Keratinocyte (primary cell): ENCODE data around the gene LY6G6C. TPM values are rescaled to one million over a fixed set of nuclear protein-coding genes. Genes with fewer than 3 reads are reported as not detected.

Experiments used
- DNase-seq: peaks from one replicate; pipeline ENCODE4 v3.0.0-alpha.2; 2011; ENCODE audit warnings: low read depth, missing footprints, low spot score
- FAIRE-seq: peaks from 2 replicates; lab custom pipeline; 2011; peaks lifted over from hg19 to GRCh38; lab: Jason Lieb, UNC
- H2AFZ ChIP-seq: 2 replicates; pipeline ENCODE4 v1.6.0; 2012; ENCODE audit warnings: low read length, control low read depth, inconsistent platforms; ENCODE audit not compliant: control insufficient read depth
- H3K27ac ChIP-seq: 2 replicates; pipeline ENCODE4 v1.5.1; 2011; ENCODE audit warnings: low read length; ENCODE audit not compliant: control insufficient read depth, insufficient read depth
- H3K27me3 ChIP-seq: 3 replicates; pipeline ENCODE4 v1.6.0; 2011; ENCODE audit warnings: low read length; ENCODE audit not compliant: control insufficient read depth, insufficient read depth; ENCODE audit errors: extremely low read depth
- H3K36me3 ChIP-seq, 2 experiments: 2 replicates in 1 of 2; 3 replicates in 1 of 2; pipeline ENCODE4 v1.5.1; 2011; ENCODE audit warnings: low read length in 2 of 2, mild to moderate bottlenecking in 1 of 2; ENCODE audit not compliant: control insufficient read depth in 2 of 2, insufficient read depth in 2 of 2; ENCODE audit errors: extremely low read depth in 1 of 2
- H3K4me1 ChIP-seq: 3 replicates; pipeline ENCODE4 v1.5.1; 2011; ENCODE audit warnings: low read length; ENCODE audit not compliant: control insufficient read depth, insufficient read depth; ENCODE audit errors: extremely low read depth
- H3K4me2 ChIP-seq: 3 replicates; pipeline ENCODE4 v1.6.0; 2011; ENCODE audit warnings: low read depth, low read length; ENCODE audit not compliant: control insufficient read depth, insufficient read depth; ENCODE audit errors: extremely low read depth
- H3K4me3 ChIP-seq, 3 experiments: fragments of 200-600 bp in 1 of 3; sonication (generic) in 1 of 3; 2 replicates in 2 of 3; 3 replicates in 1 of 3; pipeline ENCODE4 v1.5.1; 2011 to 2016; ENCODE audit warnings: low read length in 3 of 3, mild to moderate bottlenecking in 3 of 3, control low read depth in 2 of 3, inconsistent platforms in 1 of 3, low read depth in 1 of 3, mixed read lengths in 1 of 3, mixed run types in 1 of 3, moderate library complexity in 1 of 3; ENCODE audit not compliant: control insufficient read depth in 2 of 3, insufficient read depth in 2 of 3; ENCODE audit errors: extremely low read depth in 1 of 3
- H3K79me2 ChIP-seq: 2 replicates; pipeline ENCODE4 v1.6.0; 2012; ENCODE audit warnings: low read length; ENCODE audit not compliant: control insufficient read depth, insufficient read depth
- H3K9ac ChIP-seq: 3 replicates; pipeline ENCODE4 v1.6.0; 2011; ENCODE audit warnings: low read length; ENCODE audit not compliant: control insufficient read depth, insufficient read depth; ENCODE audit errors: extremely low read depth
- H3K9me1 ChIP-seq: 3 replicates; pipeline ENCODE4 v1.6.0; 2011; ENCODE audit warnings: low read length; ENCODE audit not compliant: control insufficient read depth, insufficient read depth; ENCODE audit errors: extremely low read depth
- H3K9me3 ChIP-seq: 2 replicates; pipeline ENCODE4 v1.5.1; 2012; ENCODE audit warnings: low read depth, low read length; ENCODE audit not compliant: control insufficient read depth
- H4K20me1 ChIP-seq: 3 replicates; pipeline ENCODE4 v1.6.0; 2011; ENCODE audit warnings: low read length; ENCODE audit not compliant: control insufficient read depth, insufficient read depth; ENCODE audit errors: extremely low read depth
- EZH2 ChIP-seq: IDR thresholded peaks from one replicate; pipeline ENCODE4 v1.6.1; 2012; ENCODE audit warnings: inconsistent platforms, mild to moderate bottlenecking, low read length, moderate library complexity
- dilution Hi-C: fragments of 300-500 bp; cut with MboI; formaldehyde crosslinking; loops from one replicate; pipeline ENCODE4 v1.7.0; 2020; ENCODE audit warnings: low sequenced_read_pairs; ENCODE audit not compliant: extremely low pct_ligation_motif_present
- polyA plus RNA-seq, 5 experiments: library from polyadenylated mRNA; depleted of rRNA in 3 of 5; stranded (reverse) in 3 of 5; stranded (forward) in 1 of 5; unstranded in 1 of 5; fragments of >200 nt; gene quantifications; 1 replicate in 1 of 5; 2 replicates in 3 of 5; 3 replicates in 1 of 5; pipeline versions ENCODE4 v1.2.1 to v1.2.3, GENCODE V29; 2011 to 2012; ENCODE audit warnings: missing spikeins in 2 of 5, low read depth in 1 of 5, low replicate concordance in 1 of 5
- TF ChIP-seq, protein P1 (sequence below), 3 experiments: IDR thresholded peaks in 1 of 3; conservative IDR thresholded peaks in 1 of 3; optimal IDR thresholded peaks in 1 of 3; 2 replicates in 2 of 3; 3 replicates in 1 of 3; pipeline versions ENCODE3 to v1.5.1; 2011; ENCODE audit warnings: low read length in 3 of 3, mild to moderate bottlenecking in 3 of 3, moderate library complexity in 2 of 3, control low read depth in 1 of 3, inconsistent platforms in 1 of 3; ENCODE audit not compliant: insufficient read depth in 2 of 3; ENCODE audit errors: extremely low read depth in 1 of 3

LY6G6C gene
- polyA plus RNA-seq, 1 donor (not counting 4 experiments of a cell fraction or from before 2014, with no cell fraction given) = 2.4 TPM

DNA sequence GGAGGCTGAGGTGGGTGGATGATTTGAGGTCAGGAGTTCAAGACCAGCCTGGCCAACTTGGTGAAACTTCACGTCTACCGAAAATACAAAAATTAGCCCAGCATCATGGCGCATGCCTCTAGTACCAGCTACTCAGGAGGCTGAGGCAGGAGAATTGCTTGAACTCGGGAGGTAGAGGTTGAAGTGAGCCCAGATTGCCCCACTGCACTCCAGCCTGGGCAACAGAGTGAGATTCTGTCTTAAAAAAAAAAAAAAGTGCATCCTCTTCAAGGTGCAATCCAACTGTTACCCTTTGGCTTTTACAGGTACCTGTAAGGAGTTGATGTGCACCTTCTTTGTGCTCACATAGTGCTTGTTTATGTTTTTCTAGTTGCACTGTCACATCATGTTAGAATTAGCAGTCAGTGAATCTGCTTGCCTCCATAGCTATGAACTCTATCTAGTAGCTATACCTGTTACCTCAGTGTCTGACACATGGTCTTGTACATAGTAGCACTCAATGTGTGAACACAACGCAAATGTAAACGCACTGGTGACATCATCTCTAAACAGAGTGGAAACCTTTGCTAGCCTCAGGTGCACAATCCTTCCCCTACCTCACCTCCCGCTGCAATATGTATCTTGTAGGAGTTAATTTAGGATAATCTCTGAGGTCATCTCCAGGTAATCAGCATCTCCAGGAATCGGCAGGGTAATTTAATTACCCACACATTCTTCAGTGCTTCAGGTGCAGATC is 27.9 kb upstream of the LY6G6C start:
- FAIRE-seq (no peak), DNase-seq (no peak)
- Histone ChIP-seq H3K27ac (no peak overlapping the region), H3K9me1 (no peaks in the 10 kb centered on the region), H3K4me1 (no peaks in the 10 kb centered on the region), H4K20me1 (no peaks in the 10 kb centered on the region), H3K9ac (no peak overlapping the region), H3K36me3 (peaks cover 0 to 12% of the 10 kb centered on the region in 2 experiments), H2AFZ (no peak overlapping the region), H3K9me3 (no peaks in the 10 kb centered on the region), H3K4me3 (no peak overlapping the region), H3K79me2 (no peaks in the 10 kb centered on the region), H3K27me3 (no peaks in the 10 kb centered on the region), H3K4me2 (no peak overlapping the region)
- TF ChIP-seq, protein P1, sequence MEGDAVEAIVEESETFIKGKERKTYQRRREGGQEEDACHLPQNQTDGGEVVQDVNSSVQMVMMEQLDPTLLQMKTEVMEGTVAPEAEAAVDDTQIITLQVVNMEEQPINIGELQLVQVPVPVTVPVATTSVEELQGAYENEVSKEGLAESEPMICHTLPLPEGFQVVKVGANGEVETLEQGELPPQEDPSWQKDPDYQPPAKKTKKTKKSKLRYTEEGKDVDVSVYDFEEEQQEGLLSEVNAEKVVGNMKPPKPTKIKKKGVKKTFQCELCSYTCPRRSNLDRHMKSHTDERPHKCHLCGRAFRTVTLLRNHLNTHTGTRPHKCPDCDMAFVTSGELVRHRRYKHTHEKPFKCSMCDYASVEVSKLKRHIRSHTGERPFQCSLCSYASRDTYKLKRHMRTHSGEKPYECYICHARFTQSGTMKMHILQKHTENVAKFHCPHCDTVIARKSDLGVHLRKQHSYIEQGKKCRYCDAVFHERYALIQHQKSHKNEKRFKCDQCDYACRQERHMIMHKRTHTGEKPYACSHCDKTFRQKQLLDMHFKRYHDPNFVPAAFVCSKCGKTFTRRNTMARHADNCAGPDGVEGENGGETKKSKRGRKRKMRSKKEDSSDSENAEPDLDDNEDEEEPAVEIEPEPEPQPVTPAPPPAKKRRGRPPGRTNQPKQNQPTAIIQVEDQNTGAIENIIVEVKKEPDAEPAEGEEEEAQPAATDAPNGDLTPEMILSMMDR (optimal IDR thresholded peaks at IDR 0.05 in 1 of 3, IDR thresholded peaks at IDR 0.05 in 1 of 3, conservative IDR thresholded peaks at IDR 0.05 in 1 of 3; ENCODE audit: extremely low read depth in 1 of 3, insufficient read depth in 2 of 3, low read length in 3 of 3) = no peak
- no peak for TF ChIP-seq EZH2
- dilution Hi-C loops = no loop called here

DNA sequence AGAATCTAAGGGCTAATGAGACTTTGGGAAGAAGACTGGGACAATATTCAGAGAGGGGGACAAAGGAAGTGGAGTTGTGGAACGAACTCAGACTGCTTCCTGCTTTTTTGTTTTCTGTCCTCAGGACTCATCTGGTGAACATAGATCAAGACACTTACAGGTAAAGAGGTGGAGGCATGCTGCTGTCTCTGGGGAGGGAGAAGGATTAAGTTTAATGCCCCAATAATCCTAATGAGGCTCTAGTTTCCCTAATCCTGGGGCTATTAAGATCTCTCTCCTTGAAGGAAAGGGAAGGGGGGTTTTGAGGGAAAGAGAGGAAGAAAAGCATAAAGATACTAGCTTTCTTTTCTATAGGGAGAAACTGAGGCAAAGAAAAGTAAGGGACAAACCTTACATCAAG is 22.9 kb upstream of the LY6G6C start:
- FAIRE-seq = no peak
- no peak overlapping the region for H2AFZ ChIP-seq
- H3K36me3 ChIP-seq = peaks cover 2 to 28% of the 10 kb centered on the region in 2 experiments
- H3K27me3 ChIP-seq = no peaks in the 10 kb centered on the region
- H3K79me2 ChIP-seq = no peaks in the 10 kb centered on the region
- no peak overlapping the region for H3K27ac ChIP-seq
- H3K4me3 ChIP-seq = no peak overlapping the region
- no peaks in the 10 kb centered on the region for H4K20me1 ChIP-seq
- H3K4me1 ChIP-seq = no peaks in the 10 kb centered on the region
- dilution Hi-C loops = no loop called here
- DNase-seq = no peak
- H3K9me1 ChIP-seq = no peaks in the 10 kb centered on the region
- TF ChIP-seq, protein P1 (optimal IDR thresholded peaks at IDR 0.05 in 1 of 3, IDR thresholded peaks at IDR 0.05 in 1 of 3, conservative IDR thresholded peaks at IDR 0.05 in 1 of 3; ENCODE audit: extremely low read depth in 1 of 3, insufficient read depth in 2 of 3, low read length in 3 of 3) = no peak
- no peaks in the 10 kb centered on the region for H3K9me3 ChIP-seq
- H3K4me2 ChIP-seq = no peak overlapping the region
- H3K9ac ChIP-seq = no peak overlapping the region
